Measurements from ENCODE around the gene ADAMTS2.

The ADAMTS2 gene

GRCh38 chr5:179345433-179346321 is at the start of gene ADAMTS2:
Gene ADAMTS2 (minus strand): TSS chr5:179345461. CDS start chr5:179345328, 133 bp downstream.
- no peak for TF ChIP-seq CTCF (IDR thresholded peaks at IDR 0.05; ENCODE audit: insufficient read depth, low read depth, low read length, missing control alignments)
- no peak for DNase-seq (ENCODE audit: low read depth)
- H3K4me3 ChIP-seq (ENCODE audit: low read depth, low read length), result no peak within 1 kb of the TSS

GRCh38 chr5:179393078-179393477 is 47.8 kb upstream of the ADAMTS2 start:
- H3K4me3 ChIP-seq (ENCODE audit: low read depth, low read length), result no peak overlapping the region
- no peak for TF ChIP-seq CTCF (IDR thresholded peaks at IDR 0.05; ENCODE audit: insufficient read depth, low read depth, low read length, missing control alignments)
- no peak for DNase-seq (ENCODE audit: low read depth)

GRCh38 chr5:179387151-179388110 is 42.2 kb upstream of the ADAMTS2 start:
- no peak for TF ChIP-seq CTCF (IDR thresholded peaks at IDR 0.05; ENCODE audit: insufficient read depth, low read depth, low read length, missing control alignments)
- DNase-seq (ENCODE audit: low read depth), result no peak
- H3K4me3 ChIP-seq (ENCODE audit: low read depth, low read length), result no peak overlapping the region

- H3K4me3 ChIP-seq (ENCODE audit: low read depth, low read length), result no peak overlapping the region
- no peak for TF ChIP-seq CTCF (IDR thresholded peaks at IDR 0.05; ENCODE audit: insufficient read depth, low read depth, low read length, missing control alignments)
- no peak for DNase-seq (ENCODE audit: low read depth)
Measured at GRCh38 chr5:179385914-179386313, 40.7 kb upstream of the ADAMTS2 start.

- DNase-seq (ENCODE audit: low read depth), result no peak
- TF ChIP-seq CTCF (IDR thresholded peaks at IDR 0.05; ENCODE audit: insufficient read depth, low read depth, low read length, missing control alignments), result no peak
Measured at GRCh38 chr5:179382486-179382885, 37.2 kb upstream of the ADAMTS2 start.

GRCh38 chr5:179381691-179382090 is 36.4 kb upstream of the ADAMTS2 start:
- TF ChIP-seq CTCF (IDR thresholded peaks at IDR 0.05; ENCODE audit: insufficient read depth, low read depth, low read length, missing control alignments), result no peak
- DNase-seq (ENCODE audit: low read depth), result no peak
- H3K4me3 ChIP-seq (ENCODE audit: low read depth, low read length), result no peak overlapping the region

More at GRCh38 chr5:179382486-179382885, 37.2 kb upstream of the ADAMTS2 start:
- no peak overlapping the region for H3K4me3 ChIP-seq (ENCODE audit: low read depth, low read length)
